ENCODE data around the gene JARID2.

JARID2 gene

DNA sequence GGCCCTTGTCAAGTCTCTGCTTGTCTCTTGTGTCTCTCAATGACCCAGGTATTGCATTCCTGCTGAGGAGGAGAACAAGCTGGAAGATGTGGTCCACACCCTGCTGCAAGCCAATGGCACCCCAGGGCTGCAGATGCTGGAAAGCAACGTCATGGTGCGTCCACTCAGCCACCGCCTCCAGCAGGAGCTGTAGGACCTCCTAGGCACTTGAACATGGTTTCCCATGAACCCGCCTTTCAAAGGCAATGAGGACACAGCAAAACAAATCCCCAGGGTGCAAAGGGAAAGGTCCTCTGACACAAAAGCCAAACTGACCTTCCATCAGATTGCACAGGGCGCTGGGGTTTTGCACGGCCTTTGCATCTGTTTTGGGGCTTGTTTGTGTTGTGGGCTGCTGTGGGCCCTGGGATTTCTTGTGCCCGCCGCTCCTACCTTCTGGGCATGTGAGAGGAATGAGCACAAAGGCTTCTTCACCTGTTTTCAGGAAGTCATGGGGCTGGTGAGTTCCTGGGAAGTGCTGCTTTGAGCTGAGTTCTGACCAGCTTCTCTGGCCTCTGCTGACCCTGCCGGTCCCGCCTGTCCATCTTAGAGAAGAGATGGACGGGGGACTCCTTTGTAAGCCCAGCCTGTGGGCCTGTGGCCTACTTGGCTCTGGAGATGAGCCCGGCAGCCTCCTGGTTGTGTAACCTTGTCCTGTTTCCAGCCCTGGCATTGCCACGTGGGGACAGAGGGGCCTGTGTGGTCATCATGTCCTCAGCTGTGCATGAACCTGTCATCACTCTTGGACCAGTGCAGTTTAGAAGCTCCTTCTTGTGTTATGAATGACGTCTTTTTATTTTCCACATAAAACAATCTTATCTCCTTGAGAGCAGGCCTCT, 265.6 kb downstream of the JARID2 start:
- TF ChIP-seq, protein P1, sequence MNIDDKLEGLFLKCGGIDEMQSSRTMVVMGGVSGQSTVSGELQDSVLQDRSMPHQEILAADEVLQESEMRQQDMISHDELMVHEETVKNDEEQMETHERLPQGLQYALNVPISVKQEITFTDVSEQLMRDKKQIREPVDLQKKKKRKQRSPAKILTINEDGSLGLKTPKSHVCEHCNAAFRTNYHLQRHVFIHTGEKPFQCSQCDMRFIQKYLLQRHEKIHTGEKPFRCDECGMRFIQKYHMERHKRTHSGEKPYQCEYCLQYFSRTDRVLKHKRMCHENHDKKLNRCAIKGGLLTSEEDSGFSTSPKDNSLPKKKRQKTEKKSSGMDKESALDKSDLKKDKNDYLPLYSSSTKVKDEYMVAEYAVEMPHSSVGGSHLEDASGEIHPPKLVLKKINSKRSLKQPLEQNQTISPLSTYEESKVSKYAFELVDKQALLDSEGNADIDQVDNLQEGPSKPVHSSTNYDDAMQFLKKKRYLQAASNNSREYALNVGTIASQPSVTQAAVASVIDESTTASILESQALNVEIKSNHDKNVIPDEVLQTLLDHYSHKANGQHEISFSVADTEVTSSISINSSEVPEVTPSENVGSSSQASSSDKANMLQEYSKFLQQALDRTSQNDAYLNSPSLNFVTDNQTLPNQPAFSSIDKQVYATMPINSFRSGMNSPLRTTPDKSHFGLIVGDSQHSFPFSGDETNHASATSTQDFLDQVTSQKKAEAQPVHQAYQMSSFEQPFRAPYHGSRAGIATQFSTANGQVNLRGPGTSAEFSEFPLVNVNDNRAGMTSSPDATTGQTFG (tag by site-specific recombination; IDR thresholded peaks at IDR 0.05; ENCODE audit: borderline replicate concordance) = no peak
- TF ChIP-seq ZNF211 (tag by site-specific recombination; IDR thresholded peaks at IDR 0.05; ENCODE audit: low read depth) (no peak), ZIC2 (tag by site-specific recombination; IDR thresholded peaks at IDR 0.05) (peak; percentile 29; the same call in 1 of the 2 replicates)
- H3K36me3 ChIP-seq (ENCODE audit: control insufficient read depth in 2 of 2, insufficient read depth in 1 of 2, low read length in 2 of 2) = peaks cover 0 to 92% of the 10 kb centered on the region in 2 experiments
- no peak overlapping the region for H3K4me3 ChIP-seq (ENCODE audit: low read depth, low read length)
- ChIA-PET POLR2A (no interaction called here), CTCF (interaction anchor here (0.7 to 1.0 kb wide), 3 partner anchors 112 to 1641 kb away, joined by 3 read pairs; no protein-coding TSS in a partner anchor)
- no peak overlapping the region for H3K27ac ChIP-seq (ENCODE audit: extremely low read depth, low read depth, low read length)
- H3K9me3 ChIP-seq (ENCODE audit: control insufficient read depth, insufficient read depth, low read depth, low read length) = no peaks in the 10 kb centered on the region
- H3K4me1 ChIP-seq (ENCODE audit: control insufficient read depth, insufficient read depth, low read length) = no peaks in the 10 kb centered on the region

DNA sequence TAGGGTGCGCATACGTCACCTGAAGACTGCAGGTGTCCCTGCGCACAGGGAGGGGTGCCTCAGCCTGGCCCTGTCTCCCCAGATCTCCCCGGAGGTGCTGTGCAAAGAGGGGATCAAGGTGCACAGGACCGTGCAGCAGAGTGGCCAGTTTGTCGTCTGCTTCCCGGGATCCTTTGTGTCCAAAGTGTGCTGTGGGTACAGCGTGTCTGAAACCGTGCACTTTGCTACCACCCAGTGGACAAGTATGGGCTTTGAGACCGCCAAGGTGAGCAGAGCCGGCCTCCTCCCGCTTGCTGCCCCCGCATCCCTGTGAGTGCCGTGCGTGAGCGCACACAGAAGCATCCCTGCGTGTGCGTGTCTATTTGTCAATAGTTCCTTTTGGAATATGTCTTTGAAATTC, 266.3 kb downstream of the JARID2 start:
- Histone ChIP-seq H3K9me3 (ENCODE audit: control insufficient read depth, insufficient read depth, low read depth, low read length) (no peaks in the 10 kb centered on the region), H3K36me3 (ENCODE audit: control insufficient read depth in 2 of 2, insufficient read depth in 1 of 2, low read length in 2 of 2) (peaks cover 0 to 92% of the 10 kb centered on the region in 2 experiments), H3K27ac (ENCODE audit: extremely low read depth, low read depth, low read length) (no peak overlapping the region), H3K4me3 (ENCODE audit: low read depth, low read length) (no peak overlapping the region), H3K4me1 (ENCODE audit: control insufficient read depth, insufficient read depth, low read length) (no peaks in the 10 kb centered on the region)
- CTCF ChIA-PET = interaction anchor here (0.7 to 1.0 kb wide), 3 partner anchors 111 to 1641 kb away, joined by 3 read pairs; no protein-coding TSS in a partner anchor
- TF ChIP-seq YY1 (tag by site-specific recombination; IDR thresholded peaks at IDR 0.05) (no peak), ZNF654 (tag by site-specific recombination; IDR thresholded peaks at IDR 0.05; ENCODE audit: low read depth) (0 out of 2 replicates have a peak, but pooled peaks have one; percentile 19), ZNF174 (tag by site-specific recombination; IDR thresholded peaks at IDR 0.05) (no peak), ZNF548 (tag by site-specific recombination; IDR thresholded peaks at IDR 0.05) (no peak)
- TF ChIP-seq, protein P2, sequence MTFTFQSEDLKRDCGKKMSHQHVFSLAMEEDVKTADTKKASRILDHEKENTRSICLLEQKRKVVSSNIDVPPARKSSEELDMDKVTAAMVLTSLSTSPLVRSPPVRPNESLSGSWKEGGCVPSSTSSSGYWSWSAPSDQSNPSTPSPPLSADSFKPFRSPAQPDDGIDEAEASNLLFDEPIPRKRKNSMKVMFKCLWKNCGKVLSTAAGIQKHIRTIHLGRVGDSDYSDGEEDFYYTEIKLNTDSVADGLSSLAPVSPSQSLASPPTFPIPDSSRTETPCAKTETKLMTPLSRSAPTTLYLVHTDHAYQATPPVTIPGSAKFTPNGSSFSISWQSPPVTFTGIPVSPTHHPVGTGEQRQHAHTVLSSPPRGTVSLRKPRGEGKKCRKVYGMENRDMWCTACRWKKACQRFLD (tag by site-specific recombination; IDR thresholded peaks at IDR 0.05) = no peak
- TF ChIP-seq, protein P3, sequence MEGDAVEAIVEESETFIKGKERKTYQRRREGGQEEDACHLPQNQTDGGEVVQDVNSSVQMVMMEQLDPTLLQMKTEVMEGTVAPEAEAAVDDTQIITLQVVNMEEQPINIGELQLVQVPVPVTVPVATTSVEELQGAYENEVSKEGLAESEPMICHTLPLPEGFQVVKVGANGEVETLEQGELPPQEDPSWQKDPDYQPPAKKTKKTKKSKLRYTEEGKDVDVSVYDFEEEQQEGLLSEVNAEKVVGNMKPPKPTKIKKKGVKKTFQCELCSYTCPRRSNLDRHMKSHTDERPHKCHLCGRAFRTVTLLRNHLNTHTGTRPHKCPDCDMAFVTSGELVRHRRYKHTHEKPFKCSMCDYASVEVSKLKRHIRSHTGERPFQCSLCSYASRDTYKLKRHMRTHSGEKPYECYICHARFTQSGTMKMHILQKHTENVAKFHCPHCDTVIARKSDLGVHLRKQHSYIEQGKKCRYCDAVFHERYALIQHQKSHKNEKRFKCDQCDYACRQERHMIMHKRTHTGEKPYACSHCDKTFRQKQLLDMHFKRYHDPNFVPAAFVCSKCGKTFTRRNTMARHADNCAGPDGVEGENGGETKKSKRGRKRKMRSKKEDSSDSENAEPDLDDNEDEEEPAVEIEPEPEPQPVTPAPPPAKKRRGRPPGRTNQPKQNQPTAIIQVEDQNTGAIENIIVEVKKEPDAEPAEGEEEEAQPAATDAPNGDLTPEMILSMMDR (tag by site-specific recombination; IDR thresholded peaks at IDR 0.05) = peak; percentile 30; the same call in 1 of the 2 replicates
- POLR2A ChIA-PET = no interaction called here

DNA sequence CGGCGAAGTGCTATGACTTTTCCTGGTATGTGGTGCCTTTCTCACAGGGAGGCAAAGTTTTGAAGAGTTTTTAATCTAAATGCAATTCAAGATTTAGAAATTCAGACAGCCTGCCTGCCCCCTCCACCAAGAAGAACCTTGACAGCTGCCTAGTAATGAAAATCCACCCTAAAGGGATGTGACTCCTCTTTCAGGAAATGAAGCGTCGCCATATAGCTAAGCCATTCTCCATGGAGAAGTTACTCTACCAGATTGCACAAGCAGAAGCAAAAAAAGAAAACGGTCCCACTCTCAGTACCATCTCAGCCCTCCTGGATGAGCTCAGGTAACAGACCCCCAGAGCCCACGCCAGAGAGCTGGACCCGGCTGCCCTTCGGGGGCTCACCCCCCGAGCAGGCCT, 266.9 kb downstream of the JARID2 start:
- H3K27ac ChIP-seq (ENCODE audit: extremely low read depth, low read depth, low read length) = no peak overlapping the region
- CTCF ChIA-PET = interaction anchor here (0.8 to 1.6 kb wide), 2 partner anchors 17 to 36 kb away, joined by 3 to 4 read pairs; no protein-coding TSS in a partner anchor
- TF ChIP-seq ZNF530 (tag by site-specific recombination; IDR thresholded peaks at IDR 0.05; ENCODE audit: low read depth) = no peak
- TF ChIP-seq ZNF670 (tag by site-specific recombination; IDR thresholded peaks at IDR 0.05; ENCODE audit: low read depth) = no peak
- TF ChIP-seq ZFP37 (tag by site-specific recombination; IDR thresholded peaks at IDR 0.05) = no peak
- H3K9me3 ChIP-seq (ENCODE audit: control insufficient read depth, insufficient read depth, low read depth, low read length) = no peaks in the 10 kb centered on the region
- POLR2A ChIA-PET = no interaction called here
- H3K36me3 ChIP-seq (ENCODE audit: control insufficient read depth in 2 of 2, insufficient read depth in 1 of 2, low read length in 2 of 2) = peaks cover 0 to 92% of the 10 kb centered on the region in 2 experiments
- H3K4me1 ChIP-seq (ENCODE audit: control insufficient read depth, insufficient read depth, low read length) = no peaks in the 10 kb centered on the region
- H3K4me3 ChIP-seq (ENCODE audit: low read depth, low read length) = no peak overlapping the region
